ENCODE results near the gene DUOX2.

The DUOX2 gene

DNA sequence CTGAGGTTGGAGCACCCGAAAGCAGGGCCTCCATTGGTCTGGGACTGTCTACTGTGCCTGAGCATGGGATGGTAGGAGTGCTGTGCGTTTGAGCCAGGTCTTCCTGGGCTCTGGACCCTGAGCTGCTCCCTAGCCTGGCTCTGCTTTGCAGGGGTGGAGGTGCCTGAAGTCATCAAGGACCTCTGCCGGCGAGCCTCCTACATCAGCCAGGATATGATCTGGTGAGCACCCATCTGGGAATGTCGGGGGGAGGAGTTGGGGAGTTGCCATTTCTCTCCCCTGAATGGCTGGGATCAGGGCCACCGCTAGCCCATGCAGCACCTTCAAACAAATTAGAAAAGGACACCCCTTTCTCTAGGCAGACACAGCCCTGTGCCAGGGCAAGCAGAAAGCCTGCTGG, 36.5 kb upstream of the DUOX2 start:
- H3K27me3 ChIP-seq (ENCODE audit: control insufficient read depth in 5 of 5, insufficient read depth in 4 of 5, low read length in 5 of 5): no peaks in the 10 kb centered on the region
- peaks cover 0 to 13% (median 8%) of the 10 kb centered on the region in 5 donors for H3K36me3 ChIP-seq (ENCODE audit: control insufficient read depth in 5 of 5, insufficient read depth in 5 of 5, low read length in 5 of 5)
- no peaks in the 10 kb centered on the region for H3K4me1 ChIP-seq (ENCODE audit: control insufficient read depth in 5 of 5, insufficient read depth in 5 of 5, low read length in 5 of 5)
- H3K4me3 ChIP-seq (ENCODE audit: low read depth in 1 of 5, low read length in 5 of 5): no peak overlapping the region
- no peak overlapping the region for H3K27ac ChIP-seq (ENCODE audit: low read depth, low read length)
- H3K9ac ChIP-seq (ENCODE audit: low read length in 5 of 5): no peak overlapping the region
- no peaks in the 10 kb centered on the region for H3K9me3 ChIP-seq (ENCODE audit: control insufficient read depth in 5 of 5, low read length in 5 of 5)

DNA sequence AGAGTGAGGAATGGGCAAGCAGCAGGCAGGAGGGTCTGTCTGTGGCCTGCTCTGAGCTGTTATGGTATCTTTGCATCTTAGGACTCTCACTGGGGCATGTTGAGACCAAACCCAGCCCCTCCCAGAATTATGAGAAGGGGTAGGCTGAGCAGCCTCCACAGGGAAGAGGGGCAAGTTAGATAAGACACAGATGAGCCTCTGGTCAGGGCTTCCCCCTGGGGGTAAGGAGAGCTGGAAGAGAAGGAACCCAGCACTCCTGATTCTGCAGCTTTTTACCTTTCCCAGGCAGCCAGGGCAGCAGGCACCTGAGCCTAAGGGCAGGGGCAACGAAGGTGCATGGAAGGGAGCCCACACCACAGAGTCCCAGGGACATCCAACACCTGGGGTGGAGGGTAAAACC, 35.1 kb upstream of the DUOX2 start:
- Histone ChIP-seq H3K36me3 (ENCODE audit: control insufficient read depth in 5 of 5, insufficient read depth in 5 of 5, low read length in 5 of 5) (peaks cover 0 to 13% (median 8%) of the 10 kb centered on the region in 5 donors), H3K27ac (ENCODE audit: low read depth, low read length) (no peak overlapping the region), H3K9ac (ENCODE audit: low read length in 5 of 5) (no peak overlapping the region), H3K4me3 (ENCODE audit: low read depth in 1 of 5, low read length in 5 of 5) (no peak overlapping the region), H3K9me3 (ENCODE audit: control insufficient read depth in 5 of 5, low read length in 5 of 5) (no peaks in the 10 kb centered on the region), H3K4me1 (ENCODE audit: control insufficient read depth in 5 of 5, insufficient read depth in 5 of 5, low read length in 5 of 5) (no peaks in the 10 kb centered on the region), H3K27me3 (ENCODE audit: control insufficient read depth in 5 of 5, insufficient read depth in 4 of 5, low read length in 5 of 5) (no peaks in the 10 kb centered on the region)

DNA sequence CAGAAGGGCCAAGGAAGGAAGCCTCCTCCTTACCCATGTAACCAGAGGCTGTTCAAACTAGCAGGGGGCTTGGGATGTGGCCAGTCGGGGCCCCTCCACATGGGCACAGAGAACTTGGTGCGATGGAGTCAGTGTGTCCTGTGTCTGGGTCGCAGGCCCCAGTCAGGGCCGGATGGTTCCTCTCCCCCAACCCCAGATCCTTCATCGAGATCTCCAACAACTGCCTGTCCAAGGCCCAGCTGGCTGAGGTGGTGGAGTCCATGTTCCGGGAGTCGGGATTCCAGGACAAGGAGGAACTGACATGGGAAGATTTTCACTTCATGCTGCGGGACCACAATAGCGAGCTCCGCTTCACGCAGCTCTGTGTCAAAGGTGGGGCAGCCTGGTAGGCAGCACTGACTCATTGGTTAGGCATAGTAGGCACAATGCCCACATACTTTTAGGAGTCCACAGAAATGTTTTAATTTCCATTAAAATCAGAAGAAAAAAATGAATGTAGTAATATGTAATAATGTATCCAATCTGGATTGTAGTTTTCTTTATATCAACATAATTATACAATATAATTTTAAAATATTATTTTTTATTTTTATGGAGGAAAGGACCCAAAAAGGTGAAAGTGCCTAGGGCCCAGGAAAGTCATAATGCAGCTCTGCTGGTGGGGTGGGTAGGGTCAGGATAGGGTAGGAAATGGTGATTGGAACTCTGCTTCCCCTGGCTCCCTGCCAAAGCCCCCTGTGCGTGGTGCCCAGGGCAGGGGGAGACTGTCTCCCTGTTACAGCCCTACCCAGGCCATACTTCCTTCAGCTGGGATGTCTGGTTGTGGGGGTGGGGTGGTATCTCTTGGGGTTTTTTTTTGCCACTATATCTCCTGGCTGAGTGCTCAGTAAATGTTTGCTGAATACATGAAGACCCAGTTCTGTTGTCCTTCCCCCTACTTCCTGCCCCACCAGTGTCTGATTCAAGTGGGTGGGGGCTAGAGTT, 34.4 kb upstream of the DUOX2 start:
- no peaks in the 10 kb centered on the region for H3K4me1 ChIP-seq (ENCODE audit: control insufficient read depth in 5 of 5, insufficient read depth in 5 of 5, low read length in 5 of 5)
- H3K9ac ChIP-seq (ENCODE audit: low read length in 5 of 5): no peak overlapping the region
- no peak overlapping the region for H3K4me3 ChIP-seq (ENCODE audit: low read depth in 1 of 5, low read length in 5 of 5)
- peaks cover 0 to 3% (median 0%) of the 10 kb centered on the region in 5 donors for H3K27me3 ChIP-seq (ENCODE audit: control insufficient read depth in 5 of 5, insufficient read depth in 4 of 5, low read length in 5 of 5)
- peaks cover 0 to 13% (median 8%) of the 10 kb centered on the region in 5 donors for H3K36me3 ChIP-seq (ENCODE audit: control insufficient read depth in 5 of 5, insufficient read depth in 5 of 5, low read length in 5 of 5)
- H3K9me3 ChIP-seq (ENCODE audit: control insufficient read depth in 5 of 5, low read length in 5 of 5): no peaks in the 10 kb centered on the region
- no peak overlapping the region for H3K27ac ChIP-seq (ENCODE audit: low read depth, low read length)

DNA sequence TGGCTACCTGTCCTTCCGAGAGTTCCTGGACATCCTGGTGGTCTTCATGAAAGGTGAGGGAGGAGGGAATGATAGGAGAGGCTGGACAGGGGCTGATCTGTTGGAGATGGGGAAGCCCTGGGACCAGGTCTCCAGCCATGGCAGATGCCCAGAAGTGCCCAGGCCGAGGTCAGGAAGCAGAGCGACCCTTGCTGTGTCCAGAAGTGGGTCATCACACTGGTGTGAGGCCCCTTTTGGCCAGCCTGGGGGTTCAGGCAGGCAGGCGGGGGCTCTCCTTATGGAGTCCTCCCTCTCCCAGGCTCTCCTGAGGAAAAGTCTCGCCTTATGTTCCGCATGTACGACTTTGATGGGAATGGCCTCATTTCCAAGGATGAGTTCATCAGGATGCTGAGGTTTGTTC, 33.6 kb upstream of the DUOX2 start:
- no peaks in the 10 kb centered on the region for H3K9me3 ChIP-seq (ENCODE audit: control insufficient read depth in 5 of 5, low read length in 5 of 5)
- H3K4me3 ChIP-seq (ENCODE audit: low read depth in 1 of 5, low read length in 5 of 5): no peak overlapping the region
- H3K36me3 ChIP-seq (ENCODE audit: control insufficient read depth in 5 of 5, insufficient read depth in 5 of 5, low read length in 5 of 5): peaks cover 0 to 12% (median 8%) of the 10 kb centered on the region in 5 donors
- no peaks in the 10 kb centered on the region for H3K4me1 ChIP-seq (ENCODE audit: control insufficient read depth in 5 of 5, insufficient read depth in 5 of 5, low read length in 5 of 5)
- no peak overlapping the region for H3K9ac ChIP-seq (ENCODE audit: low read length in 5 of 5)
- H3K27ac ChIP-seq (ENCODE audit: low read depth, low read length): no peak overlapping the region
- peaks cover 0 to 6% (median 0%) of the 10 kb centered on the region in 5 donors for H3K27me3 ChIP-seq (ENCODE audit: control insufficient read depth in 5 of 5, insufficient read depth in 4 of 5, low read length in 5 of 5)

DNA sequence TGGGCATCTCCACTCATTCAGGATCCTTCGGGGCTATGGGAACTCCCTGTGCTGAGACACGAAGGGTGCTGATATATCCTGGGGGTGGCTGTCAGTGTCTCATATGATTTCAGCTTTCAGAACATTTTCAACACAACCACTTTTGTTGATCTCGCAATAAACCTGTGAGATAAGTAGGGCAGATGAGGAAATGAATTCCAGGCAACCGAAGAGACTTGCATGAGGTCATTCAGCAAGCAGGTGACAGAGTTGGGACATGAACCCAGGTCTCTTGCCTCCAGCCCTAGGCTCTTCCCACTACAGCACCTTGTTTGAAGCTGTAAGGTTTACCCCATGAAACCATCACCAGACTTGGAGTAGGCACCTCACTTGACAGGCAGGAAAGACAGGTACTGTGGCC, 32.4 kb upstream of the DUOX2 start:
- no peak overlapping the region for H3K27ac ChIP-seq (ENCODE audit: low read depth, low read length)
- no peaks in the 10 kb centered on the region for H3K9me3 ChIP-seq (ENCODE audit: control insufficient read depth in 5 of 5, low read length in 5 of 5)
- H3K36me3 ChIP-seq (ENCODE audit: control insufficient read depth in 5 of 5, insufficient read depth in 5 of 5, low read length in 5 of 5): peaks cover 0 to 6% (median 2%) of the 10 kb centered on the region in 5 donors
- no peaks in the 10 kb centered on the region for H3K4me1 ChIP-seq (ENCODE audit: control insufficient read depth in 5 of 5, insufficient read depth in 5 of 5, low read length in 5 of 5)
- no peak overlapping the region for H3K4me3 ChIP-seq (ENCODE audit: low read depth in 1 of 5, low read length in 5 of 5)
- H3K9ac ChIP-seq (ENCODE audit: low read length in 5 of 5): no peak overlapping the region
- H3K27me3 ChIP-seq (ENCODE audit: control insufficient read depth in 5 of 5, insufficient read depth in 4 of 5, low read length in 5 of 5): peaks cover 0 to 6% (median 0%) of the 10 kb centered on the region in 5 donors

DNA sequence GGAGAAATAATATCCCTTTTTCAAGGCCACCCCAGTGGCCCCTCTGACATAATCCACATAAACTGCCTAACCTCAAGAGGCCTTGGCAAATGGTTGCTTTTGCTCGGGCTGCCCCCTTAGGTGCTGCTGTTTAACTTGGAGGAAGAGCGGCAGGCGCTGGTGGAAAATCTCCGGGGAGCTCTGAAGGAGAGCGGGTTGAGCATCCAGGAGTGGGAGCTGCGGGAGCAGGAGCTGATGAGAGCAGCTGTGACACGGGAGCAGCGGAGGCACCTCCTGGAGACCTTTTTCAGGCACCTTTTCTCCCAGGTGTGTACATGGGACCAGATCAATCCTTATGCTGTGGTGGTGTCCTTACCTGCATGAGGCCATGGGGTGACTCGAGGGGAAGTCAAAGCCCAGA, 30.8 kb upstream of the DUOX2 start:
- H3K36me3 ChIP-seq (ENCODE audit: control insufficient read depth in 5 of 5, insufficient read depth in 5 of 5, low read length in 5 of 5): peaks cover 0 to 4% (median 0%) of the 10 kb centered on the region in 5 donors
- H3K27me3 ChIP-seq (ENCODE audit: control insufficient read depth in 5 of 5, insufficient read depth in 4 of 5, low read length in 5 of 5): peaks cover 0 to 6% (median 0%) of the 10 kb centered on the region in 5 donors
- H3K9ac ChIP-seq (ENCODE audit: low read length in 5 of 5): no peak overlapping the region
- H3K4me3 ChIP-seq (ENCODE audit: low read depth in 1 of 5, low read length in 5 of 5): no peak overlapping the region
- no peak overlapping the region for H3K27ac ChIP-seq (ENCODE audit: low read depth, low read length)
- no peaks in the 10 kb centered on the region for H3K4me1 ChIP-seq (ENCODE audit: control insufficient read depth in 5 of 5, insufficient read depth in 5 of 5, low read length in 5 of 5)
- H3K9me3 ChIP-seq (ENCODE audit: control insufficient read depth in 5 of 5, low read length in 5 of 5): no peaks in the 10 kb centered on the region

DNA sequence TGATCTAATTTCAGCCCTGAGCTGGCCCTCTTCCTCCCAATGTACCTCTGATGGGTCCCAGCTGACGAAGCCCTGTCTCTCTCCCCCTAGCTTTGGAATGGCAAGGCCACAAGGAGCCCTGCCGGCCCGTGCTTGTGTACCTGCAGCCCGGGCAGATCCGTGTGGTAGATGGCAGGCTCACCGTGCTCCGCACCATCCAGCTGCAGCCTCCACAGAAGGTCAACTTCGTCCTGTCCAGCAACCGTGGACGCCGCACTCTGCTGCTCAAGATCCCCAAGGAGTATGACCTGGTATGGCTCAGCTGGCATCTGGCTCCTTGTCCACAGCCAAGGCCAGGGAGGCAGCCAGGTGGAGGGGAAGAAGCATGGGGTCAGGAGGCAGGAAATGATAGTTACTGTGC, 30.0 kb upstream of the DUOX2 start:
- Histone ChIP-seq H3K36me3 (ENCODE audit: control insufficient read depth in 5 of 5, insufficient read depth in 5 of 5, low read length in 5 of 5) (peaks cover 0 to 4% (median 0%) of the 10 kb centered on the region in 5 donors), H3K4me1 (ENCODE audit: control insufficient read depth in 5 of 5, insufficient read depth in 5 of 5, low read length in 5 of 5) (no peaks in the 10 kb centered on the region), H3K4me3 (ENCODE audit: low read depth in 1 of 5, low read length in 5 of 5) (no peak overlapping the region), H3K9ac (ENCODE audit: low read length in 5 of 5) (no peak overlapping the region), H3K27ac (ENCODE audit: low read depth, low read length) (no peak overlapping the region), H3K27me3 (ENCODE audit: control insufficient read depth in 5 of 5, insufficient read depth in 4 of 5, low read length in 5 of 5) (peaks cover 0 to 8% (median 0%) of the 10 kb centered on the region in 5 donors), H3K9me3 (ENCODE audit: control insufficient read depth in 5 of 5, low read length in 5 of 5) (no peaks in the 10 kb centered on the region)

DNA sequence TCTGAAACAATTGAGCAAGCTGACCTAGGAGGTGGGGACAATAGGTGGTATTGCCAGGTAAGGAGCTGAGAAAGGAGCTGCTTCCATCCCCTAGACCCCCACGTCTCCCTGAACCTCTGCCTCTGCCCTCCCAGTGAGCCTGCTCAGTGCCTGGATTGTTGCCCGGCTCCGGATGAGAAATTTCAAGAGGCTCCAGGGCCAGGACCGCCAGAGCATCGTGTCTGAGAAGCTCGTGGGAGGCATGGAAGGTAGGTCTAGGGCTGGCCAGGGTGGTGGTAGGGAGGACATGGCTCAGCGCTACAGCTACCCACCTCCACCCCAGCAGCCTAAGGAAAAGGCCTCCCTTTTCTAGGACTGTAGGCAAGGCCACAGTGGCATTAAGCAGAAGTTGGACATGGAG, 29.1 kb upstream of the DUOX2 start:
- Histone ChIP-seq H3K4me1 (ENCODE audit: control insufficient read depth in 5 of 5, insufficient read depth in 5 of 5, low read length in 5 of 5) (no peaks in the 10 kb centered on the region), H3K27me3 (ENCODE audit: control insufficient read depth in 5 of 5, insufficient read depth in 4 of 5, low read length in 5 of 5) (peaks cover 0 to 14% (median 2%) of the 10 kb centered on the region in 5 donors), H3K4me3 (ENCODE audit: low read depth in 1 of 5, low read length in 5 of 5) (no peak overlapping the region), H3K9ac (ENCODE audit: low read length in 5 of 5) (no peak overlapping the region), H3K36me3 (ENCODE audit: control insufficient read depth in 5 of 5, insufficient read depth in 5 of 5, low read length in 5 of 5) (peaks cover 0 to 4% (median 0%) of the 10 kb centered on the region in 5 donors), H3K27ac (ENCODE audit: low read depth, low read length) (no peak overlapping the region), H3K9me3 (ENCODE audit: control insufficient read depth in 5 of 5, low read length in 5 of 5) (no peaks in the 10 kb centered on the region)

DNA sequence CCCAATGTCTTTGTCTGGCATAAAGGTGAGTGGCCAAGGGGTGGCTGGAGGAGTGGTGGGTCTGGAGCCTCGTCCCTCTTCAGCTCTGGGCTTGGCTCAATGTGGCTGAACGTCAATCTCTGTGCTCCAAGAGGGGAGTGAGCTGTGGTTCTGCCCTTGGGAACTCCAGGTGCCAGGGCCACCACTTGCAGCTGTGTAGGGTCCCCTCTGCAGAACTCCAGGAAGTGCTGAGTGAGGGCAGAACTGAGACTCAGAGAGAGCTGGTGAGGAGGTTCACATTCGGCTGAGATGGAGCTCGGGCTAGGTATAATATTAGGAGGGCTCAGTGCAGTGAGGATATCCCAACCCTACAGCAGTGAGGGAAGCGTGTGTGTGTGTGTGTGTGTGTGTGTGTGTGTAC, 27.4 kb upstream of the DUOX2 start:
- peaks cover 0 to 4% (median 0%) of the 10 kb centered on the region in 5 donors for H3K36me3 ChIP-seq (ENCODE audit: control insufficient read depth in 5 of 5, insufficient read depth in 5 of 5, low read length in 5 of 5)
- H3K9ac ChIP-seq (ENCODE audit: low read length in 5 of 5): no peak overlapping the region

DNA sequence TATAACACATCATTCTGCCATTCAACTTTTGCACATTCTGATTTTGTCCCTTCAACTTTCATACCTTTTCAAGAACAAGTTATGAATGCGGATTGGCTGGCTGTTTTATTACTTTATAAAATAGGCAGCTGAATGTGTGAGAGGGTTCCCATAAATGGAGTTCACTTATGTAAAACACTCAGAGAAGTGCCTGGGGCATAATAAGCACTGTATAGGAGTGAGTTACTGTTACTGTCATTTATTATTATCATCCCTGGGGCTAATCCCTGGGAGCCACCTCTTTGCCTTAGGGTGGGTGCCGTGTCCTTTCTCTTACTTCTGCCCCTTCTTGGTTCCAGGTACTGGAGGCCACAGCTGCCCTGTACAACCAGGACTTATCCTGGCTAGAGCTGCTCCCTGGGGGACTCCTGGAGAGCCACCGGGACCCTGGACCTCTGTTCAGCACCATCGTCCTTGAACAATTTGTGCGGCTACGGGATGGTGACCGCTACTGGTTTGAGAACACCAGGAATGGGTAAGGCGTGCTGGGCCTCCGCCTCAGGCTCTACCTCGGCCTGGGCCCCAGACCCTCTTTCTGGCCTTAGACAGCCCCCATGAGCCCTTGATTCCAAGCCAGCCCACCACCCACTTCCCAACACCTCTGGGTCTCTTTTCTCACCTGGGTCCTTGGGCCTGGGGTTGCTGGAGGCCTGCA, 26.7 kb upstream of the DUOX2 start:
- Histone ChIP-seq H3K9ac (ENCODE audit: low read length in 5 of 5) (no peak overlapping the region), H3K4me3 (ENCODE audit: low read depth in 1 of 5, low read length in 5 of 5) (no peak overlapping the region), H3K4me1 (ENCODE audit: control insufficient read depth in 5 of 5, insufficient read depth in 5 of 5, low read length in 5 of 5) (no peaks in the 10 kb centered on the region), H3K9me3 (ENCODE audit: control insufficient read depth in 5 of 5, low read length in 5 of 5) (no peaks in the 10 kb centered on the region), H3K27ac (ENCODE audit: low read depth, low read length) (no peak overlapping the region), H3K27me3 (ENCODE audit: control insufficient read depth in 5 of 5, insufficient read depth in 4 of 5, low read length in 5 of 5) (peaks cover 3 to 27% (median 12%) of the 10 kb centered on the region in 5 donors), H3K36me3 (ENCODE audit: control insufficient read depth in 5 of 5, insufficient read depth in 5 of 5, low read length in 5 of 5) (peaks cover 0 to 4% (median 0%) of the 10 kb centered on the region in 5 donors)

More for the DNA sequence above, 27.4 kb upstream of the DUOX2 start:
- Histone ChIP-seq H3K9me3 (ENCODE audit: control insufficient read depth in 5 of 5, low read length in 5 of 5) (no peaks in the 10 kb centered on the region), H3K4me1 (ENCODE audit: control insufficient read depth in 5 of 5, insufficient read depth in 5 of 5, low read length in 5 of 5) (no peaks in the 10 kb centered on the region), H3K4me3 (ENCODE audit: low read depth in 1 of 5, low read length in 5 of 5) (no peak overlapping the region), H3K27ac (ENCODE audit: low read depth, low read length) (no peak overlapping the region), H3K27me3 (ENCODE audit: control insufficient read depth in 5 of 5, insufficient read depth in 4 of 5, low read length in 5 of 5) (peaks cover 0 to 23% (median 7%) of the 10 kb centered on the region in 5 donors)

Data from subcutaneous abdominal adipose tissue (tissue), 5 donors.